Vagina (tissue), 2 donors: ENCODE data around the gene TMEM252. TPM values are rescaled to one million over a fixed set of nuclear protein-coding genes. Genes with fewer than 3 reads are reported as not detected.

Experiments used
- DNase-seq, 2 donors: peaks; one replicate each; pipeline ENCODE4 v3.0.0-alpha.2; 2017; ENCODE audit errors: extremely low spot score in 2 of 2
- H3K27ac ChIP-seq: fragments of 200-600 bp; sonication (generic); one replicate; pipeline ENCODE4 v1.5.1; 2019
- H3K27me3 ChIP-seq: fragments of 200-600 bp; sonication (generic); one replicate; pipeline ENCODE4 v1.5.1; 2019
- H3K36me3 ChIP-seq, 2 donors: fragments of 200-600 bp; sonication (generic); one replicate each; pipeline ENCODE4 v1.5.1; 2017 to 2019
- H3K4me1 ChIP-seq: fragments of 200-600 bp; sonication (generic); one replicate; pipeline ENCODE4 v1.5.1; 2019
- H3K4me3 ChIP-seq, 2 donors: fragments of 200-600 bp; sonication (generic); 1 replicate in 1 of 2; 2 replicates in 1 of 2; pipeline ENCODE4 v1.5.1; 2016 to 2019
- H3K9me3 ChIP-seq: fragments of 200-600 bp; sonication (generic); one replicate; pipeline ENCODE4 v1.5.1; 2019
- POLR2A ChIP-seq, 2 donors: fragments of 450-650 bp; IDR thresholded peaks; one replicate each; pipeline ENCODE4 v1.6.1; 2017; ENCODE audit warnings: antibody characterized with exemption in 2 of 2, mild to moderate bottlenecking in 2 of 2, moderate library complexity in 2 of 2
- POLR2AphosphoS5 ChIP-seq, 2 donors: sonication (generic); formaldehyde crosslinking; IDR thresholded peaks; one replicate each; pipeline ENCODE4 v1.9.0; 2017; ENCODE audit warnings: antibody characterized with exemption in 2 of 2, mild to moderate bottlenecking in 2 of 2, low read depth in 1 of 2; ENCODE audit not compliant: insufficient read depth in 1 of 2
- intact Hi-C: fragments of 100-400 bp; cut with DNase I; formaldehyde crosslinking; loops from one replicate; pipeline ENCODE4 v1.15.1; 2023
- total RNA-seq: library from RNA; depleted of rRNA; stranded (reverse); fragments of >200 nt; gene quantifications from one replicate; pipeline ENCODE4 v1.2.3, GENCODE V29; 2016
- TF ChIP-seq, protein P1 (sequence below), 3 experiments: fragments of 450-650 bp in 2 of 3; fragments of 200-600 bp in 1 of 3; sonication (generic) in 1 of 3; IDR thresholded peaks; one replicate each; pipeline ENCODE4 v1.5.1; 2017 to 2019; ENCODE audit warnings: antibody characterized with exemption in 3 of 3, mild to moderate bottlenecking in 2 of 3, moderate library complexity in 2 of 3

TMEM252 gene
- total RNA-seq, 1 donor from 2014 or later = not detected

DNA sequence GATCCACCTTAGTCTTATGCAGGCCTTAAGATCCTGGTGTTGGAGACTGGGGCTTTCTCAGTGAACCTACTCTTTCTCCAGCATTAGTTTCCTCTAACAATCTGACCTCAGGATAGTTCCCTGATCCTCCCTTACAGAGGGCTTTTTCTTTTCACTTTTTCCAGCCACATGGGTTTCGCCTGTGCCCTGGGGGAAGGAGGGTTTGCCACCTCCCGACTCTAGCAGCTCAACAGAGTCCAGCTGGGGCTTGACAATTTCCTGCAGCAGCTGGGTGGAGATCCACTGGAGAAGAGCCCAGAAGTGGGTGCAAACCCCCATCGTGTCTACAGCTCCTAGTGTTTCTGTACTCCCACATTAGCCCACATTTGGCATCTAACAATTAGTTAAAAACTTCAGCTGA is 7.6 kb upstream of the TMEM252 start:
- Histone ChIP-seq H3K36me3 (no peaks in the 10 kb centered on the region), H3K27me3 (no peaks in the 10 kb centered on the region), H3K27ac (no peak overlapping the region), H3K4me1 (no peaks in the 10 kb centered on the region), H3K9me3 (no peaks in the 10 kb centered on the region), H3K4me3 (no peak overlapping the region)
- intact Hi-C loops = no loop called here
- DNase-seq = no peak
- TF ChIP-seq POLR2A (IDR thresholded peaks at IDR 0.05) = no peak
- TF ChIP-seq, protein P1, sequence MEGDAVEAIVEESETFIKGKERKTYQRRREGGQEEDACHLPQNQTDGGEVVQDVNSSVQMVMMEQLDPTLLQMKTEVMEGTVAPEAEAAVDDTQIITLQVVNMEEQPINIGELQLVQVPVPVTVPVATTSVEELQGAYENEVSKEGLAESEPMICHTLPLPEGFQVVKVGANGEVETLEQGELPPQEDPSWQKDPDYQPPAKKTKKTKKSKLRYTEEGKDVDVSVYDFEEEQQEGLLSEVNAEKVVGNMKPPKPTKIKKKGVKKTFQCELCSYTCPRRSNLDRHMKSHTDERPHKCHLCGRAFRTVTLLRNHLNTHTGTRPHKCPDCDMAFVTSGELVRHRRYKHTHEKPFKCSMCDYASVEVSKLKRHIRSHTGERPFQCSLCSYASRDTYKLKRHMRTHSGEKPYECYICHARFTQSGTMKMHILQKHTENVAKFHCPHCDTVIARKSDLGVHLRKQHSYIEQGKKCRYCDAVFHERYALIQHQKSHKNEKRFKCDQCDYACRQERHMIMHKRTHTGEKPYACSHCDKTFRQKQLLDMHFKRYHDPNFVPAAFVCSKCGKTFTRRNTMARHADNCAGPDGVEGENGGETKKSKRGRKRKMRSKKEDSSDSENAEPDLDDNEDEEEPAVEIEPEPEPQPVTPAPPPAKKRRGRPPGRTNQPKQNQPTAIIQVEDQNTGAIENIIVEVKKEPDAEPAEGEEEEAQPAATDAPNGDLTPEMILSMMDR (IDR thresholded peaks at IDR 0.05) = no peak
- no peak for TF ChIP-seq POLR2AphosphoS5 (IDR thresholded peaks at IDR 0.05; ENCODE audit: insufficient read depth in 1 of 2, low read depth in 1 of 2)

DNA sequence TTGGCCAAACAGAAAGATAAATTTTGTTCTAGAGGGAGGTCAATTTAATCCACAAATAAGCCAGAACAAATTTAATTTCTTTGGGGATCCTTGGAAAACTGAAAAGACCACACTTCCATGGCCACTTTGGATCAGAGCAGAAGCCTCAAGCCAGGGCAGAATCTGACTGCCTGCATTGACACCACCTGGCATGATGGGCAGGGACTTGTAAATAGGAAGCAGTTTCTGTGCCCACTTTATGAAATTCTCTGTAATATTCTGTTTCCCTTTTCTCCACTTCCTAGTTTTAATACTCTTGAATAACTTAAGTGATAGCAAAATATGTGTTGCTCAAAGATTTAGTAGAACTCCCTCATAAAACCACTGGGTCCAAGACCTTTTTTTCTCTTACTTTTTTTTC is 6.7 kb upstream of the TMEM252 start:
- no peaks in the 10 kb centered on the region for H3K9me3 ChIP-seq
- intact Hi-C loops = no loop called here
- no peak overlapping the region for H3K4me3 ChIP-seq
- no peaks in the 10 kb centered on the region for H3K27me3 ChIP-seq
- H3K27ac ChIP-seq = no peak overlapping the region
- DNase-seq = no peak
- TF ChIP-seq, protein P1 (IDR thresholded peaks at IDR 0.05) = no peak
- no peak for TF ChIP-seq POLR2A (IDR thresholded peaks at IDR 0.05)
- no peak for TF ChIP-seq POLR2AphosphoS5 (IDR thresholded peaks at IDR 0.05; ENCODE audit: insufficient read depth in 1 of 2, low read depth in 1 of 2)
- no peaks in the 10 kb centered on the region for H3K36me3 ChIP-seq
- no peaks in the 10 kb centered on the region for H3K4me1 ChIP-seq

DNA sequence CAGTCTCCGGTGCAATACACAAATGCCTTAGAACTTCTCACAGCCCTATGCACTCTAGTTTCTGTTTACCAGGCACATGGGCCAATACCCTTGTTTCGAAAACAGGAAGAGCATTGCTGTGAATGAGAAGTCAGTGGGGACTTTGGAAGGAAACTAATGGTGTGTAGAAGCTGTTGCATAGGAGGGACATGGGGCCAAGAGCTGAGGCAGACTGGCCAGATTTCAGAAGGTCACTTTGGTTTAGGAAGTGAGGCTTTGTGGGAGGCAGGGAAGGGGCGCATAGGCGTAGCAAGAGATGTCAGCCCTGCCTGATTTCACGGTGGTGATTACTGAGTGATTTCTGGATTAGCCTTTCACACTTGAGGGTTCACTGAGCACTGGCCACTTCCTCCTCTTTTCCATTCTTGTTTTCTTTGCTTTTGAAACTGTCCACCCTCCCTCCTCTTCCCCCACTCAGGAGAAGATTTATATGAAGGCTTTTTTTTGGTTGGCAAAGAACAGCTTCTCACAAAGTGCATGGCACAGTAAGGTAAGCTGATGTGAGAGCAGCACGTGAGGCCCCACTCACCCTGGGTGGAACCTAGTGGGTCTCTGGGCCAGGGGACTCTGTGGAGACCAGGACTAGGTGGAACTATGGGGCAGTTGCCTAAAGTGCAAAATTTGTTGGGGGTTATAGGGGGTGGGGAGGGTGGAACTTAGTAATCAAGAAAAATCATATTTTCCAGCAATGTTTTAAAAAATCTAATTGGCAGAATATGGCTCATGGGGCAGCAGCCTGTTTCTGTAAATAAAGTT is 6.1 kb upstream of the TMEM252 start:
- Histone ChIP-seq H3K4me3 (no peak overlapping the region), H3K9me3 (no peaks in the 10 kb centered on the region), H3K27me3 (no peaks in the 10 kb centered on the region), H3K4me1 (no peaks in the 10 kb centered on the region), H3K36me3 (no peaks in the 10 kb centered on the region), H3K27ac (no peak overlapping the region)
- intact Hi-C loops = no loop called here
- TF ChIP-seq POLR2AphosphoS5 (IDR thresholded peaks at IDR 0.05; ENCODE audit: insufficient read depth in 1 of 2, low read depth in 1 of 2) (no peak), POLR2A (IDR thresholded peaks at IDR 0.05) (no peak)
- TF ChIP-seq, protein P1 (IDR thresholded peaks at IDR 0.05) = no peak
- DNase-seq = no peak

DNA sequence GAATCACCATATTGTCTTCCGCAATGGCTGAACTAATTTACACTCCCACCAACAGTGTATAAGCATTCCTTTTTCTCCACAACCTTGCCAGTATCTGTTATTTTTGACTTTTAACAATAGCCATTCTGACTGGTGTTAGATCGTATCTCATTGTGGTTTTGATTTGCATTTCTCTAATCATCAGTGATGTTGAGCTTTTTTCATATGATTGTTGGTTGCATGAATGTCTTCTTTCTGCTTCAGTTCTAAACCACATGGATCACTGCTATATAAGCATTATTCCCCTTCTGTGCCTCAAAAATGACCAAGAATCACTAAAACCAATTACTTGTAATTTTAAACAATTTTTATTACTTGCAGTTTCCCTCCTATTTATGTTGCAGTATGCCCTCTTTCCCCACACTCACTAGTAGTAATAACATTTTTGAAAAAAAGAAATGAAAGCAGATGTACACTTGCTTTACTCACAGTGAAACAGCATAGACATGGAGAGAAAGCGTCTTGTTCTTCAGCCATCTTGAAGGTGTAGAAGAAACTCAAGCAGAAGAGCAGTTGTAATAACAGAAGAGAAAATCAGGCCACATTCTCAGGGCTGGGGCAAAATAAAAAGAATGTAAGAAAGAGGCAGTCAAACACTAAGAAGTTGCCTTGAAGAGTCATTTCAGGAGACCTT is 4.5 kb upstream of the TMEM252 start:
- Histone ChIP-seq H3K36me3 (no peaks in the 10 kb centered on the region), H3K4me1 (peaks cover 14% of the 10 kb centered on the region), H3K27ac (no peak overlapping the region), H3K4me3 (no peak overlapping the region), H3K9me3 (no peaks in the 10 kb centered on the region), H3K27me3 (no peaks in the 10 kb centered on the region)
- intact Hi-C loops = no loop called here
- TF ChIP-seq POLR2AphosphoS5 (IDR thresholded peaks at IDR 0.05; ENCODE audit: insufficient read depth in 1 of 2, low read depth in 1 of 2) = no peak
- TF ChIP-seq, protein P1 (IDR thresholded peaks at IDR 0.05) = no peak
- no peak for TF ChIP-seq POLR2A (IDR thresholded peaks at IDR 0.05)
- DNase-seq = no peak

DNA sequence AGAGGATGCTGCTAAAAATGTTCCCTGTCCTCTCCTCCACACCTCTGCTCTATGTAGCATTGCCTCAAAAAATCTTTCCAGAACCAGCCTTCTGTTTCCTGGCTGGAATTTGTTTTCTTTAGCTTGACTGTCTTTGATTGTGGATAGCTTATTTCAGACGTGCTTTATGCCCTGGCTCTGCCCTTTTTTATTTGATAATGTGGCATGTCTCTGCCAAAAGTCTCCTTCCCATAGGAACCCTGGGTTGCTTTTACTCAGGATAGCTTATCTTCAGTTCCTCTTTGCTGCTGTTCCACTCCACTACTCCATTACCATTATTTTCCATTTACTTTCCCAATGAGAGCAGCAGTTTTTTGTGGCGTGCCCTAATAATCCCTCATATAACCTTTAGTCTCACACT is 885 bp upstream of the TMEM252 start:
- Histone ChIP-seq H3K27ac (no peak overlapping the region), H3K36me3 (no peaks in the 10 kb centered on the region)
- intact Hi-C loops = no loop called here

More for the DNA sequence above, 885 bp upstream of the TMEM252 start:
- no peak for TF ChIP-seq POLR2A (IDR thresholded peaks at IDR 0.05)
- TF ChIP-seq, protein P1 (IDR thresholded peaks at IDR 0.05) = no peak
- no peak for TF ChIP-seq POLR2AphosphoS5 (IDR thresholded peaks at IDR 0.05; ENCODE audit: insufficient read depth in 1 of 2, low read depth in 1 of 2)
- no peaks in the 10 kb centered on the region for H3K9me3 ChIP-seq
- peaks cover 14% of the 10 kb centered on the region for H3K4me1 ChIP-seq
- H3K27me3 ChIP-seq = no peaks in the 10 kb centered on the region
- DNase-seq = no peak
- no peak overlapping the region for H3K4me3 ChIP-seq
